Activated B cell treated with CpG ODN at 0.5 μM for 24 hours (primary cell): Measurements from ENCODE around the gene CUL7. TPM values are rescaled to one million over a fixed set of nuclear protein-coding genes. Genes with fewer than 3 reads are reported as not detected.

ENCODE experiments used
- ATAC-seq: fragments of 200-7000 bp; cut with Tn5 transposase; one replicate; pipeline ENCODE4 v1.10.0; 2021; ENCODE audit warnings: low read depth, mild to moderate bottlenecking, moderate library complexity
- CTCF ChIA-PET: fragments of 350-600 bp; sonication (Branson Sonifier 250); formaldehyde crosslinking; loops from one replicate; lab custom pipeline; 2021; ENCODE audit warnings: antibody characterized with exemption; lab: Charles Lee
- POLR2A ChIA-PET: fragments of 350-600 bp; sonication (Branson Sonifier 250); formaldehyde crosslinking; loops from one replicate; lab custom pipeline; 2021; ENCODE audit warnings: antibody characterized with exemption; lab: Charles Lee
- DNase-seq: peaks from one replicate; pipeline ENCODE4 v3.0.0; 2022
- H3K27ac Mint-ChIP-seq: one replicate; pipeline ENCODE4 v1.8.0; 2020; ENCODE audit warnings: mixed read lengths
- H3K27me3 Mint-ChIP-seq: one replicate; pipeline ENCODE4 v1.8.0; 2021; ENCODE audit warnings: mixed read lengths
- H3K36me3 Mint-ChIP-seq: one replicate; pipeline ENCODE4 v1.8.0; 2021; ENCODE audit warnings: low read depth, mixed read lengths
- H3K4me1 Mint-ChIP-seq: one replicate; pipeline ENCODE4 v1.8.0; 2021; ENCODE audit warnings: mixed read lengths
- H3K4me3 Mint-ChIP-seq: one replicate; pipeline ENCODE4 v1.8.0; 2020; ENCODE audit warnings: mild to moderate bottlenecking, mixed read lengths
- H3K9me3 Mint-ChIP-seq: one replicate; pipeline ENCODE4 v1.8.0; 2020; ENCODE audit warnings: mixed read lengths
- intact Hi-C: fragments of 100-400 bp; cut with micrococcal nuclease; formaldehyde crosslinking; loops from one replicate; pipeline ENCODE4 v1.15.1; 2024
- total RNA-seq: library from RNA; stranded (reverse); gene quantifications from 2 replicates; pipeline ENCODE4 v1.2.3, GENCODE V29; 2022
- TF ChIP-seq, protein P1 (sequence below): fragments of 200-600 bp; IDR thresholded peaks from one replicate; pipeline ENCODE4 v1.8.0; 2022; ENCODE audit warnings: antibody characterized with exemption, mild to moderate bottlenecking

The CUL7 gene
- total RNA-seq, 1 donor from 2014 or later, result 19.1 TPM

- ChIA-PET CTCF (no interaction called here), POLR2A (no interaction called here)
- Mint-ChIP-seq H3K4me1 (no peaks in the 10 kb centered on the region), H3K36me3 (peaks cover 72% of the 10 kb centered on the region), H3K27me3 (no peaks in the 10 kb centered on the region), H3K9me3 (no peaks in the 10 kb centered on the region), H3K27ac (no peak overlapping the region), H3K4me3 (no peak overlapping the region)
- ATAC-seq (no peak), DNase-seq (no peak)
- intact Hi-C loops, result no loop called here
- TF ChIP-seq, protein P1, sequence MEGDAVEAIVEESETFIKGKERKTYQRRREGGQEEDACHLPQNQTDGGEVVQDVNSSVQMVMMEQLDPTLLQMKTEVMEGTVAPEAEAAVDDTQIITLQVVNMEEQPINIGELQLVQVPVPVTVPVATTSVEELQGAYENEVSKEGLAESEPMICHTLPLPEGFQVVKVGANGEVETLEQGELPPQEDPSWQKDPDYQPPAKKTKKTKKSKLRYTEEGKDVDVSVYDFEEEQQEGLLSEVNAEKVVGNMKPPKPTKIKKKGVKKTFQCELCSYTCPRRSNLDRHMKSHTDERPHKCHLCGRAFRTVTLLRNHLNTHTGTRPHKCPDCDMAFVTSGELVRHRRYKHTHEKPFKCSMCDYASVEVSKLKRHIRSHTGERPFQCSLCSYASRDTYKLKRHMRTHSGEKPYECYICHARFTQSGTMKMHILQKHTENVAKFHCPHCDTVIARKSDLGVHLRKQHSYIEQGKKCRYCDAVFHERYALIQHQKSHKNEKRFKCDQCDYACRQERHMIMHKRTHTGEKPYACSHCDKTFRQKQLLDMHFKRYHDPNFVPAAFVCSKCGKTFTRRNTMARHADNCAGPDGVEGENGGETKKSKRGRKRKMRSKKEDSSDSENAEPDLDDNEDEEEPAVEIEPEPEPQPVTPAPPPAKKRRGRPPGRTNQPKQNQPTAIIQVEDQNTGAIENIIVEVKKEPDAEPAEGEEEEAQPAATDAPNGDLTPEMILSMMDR, result no peak
These were observed 14.9 kb downstream of the CUL7 start for GRCh38 chr6:43038727-43039126.

DNA sequence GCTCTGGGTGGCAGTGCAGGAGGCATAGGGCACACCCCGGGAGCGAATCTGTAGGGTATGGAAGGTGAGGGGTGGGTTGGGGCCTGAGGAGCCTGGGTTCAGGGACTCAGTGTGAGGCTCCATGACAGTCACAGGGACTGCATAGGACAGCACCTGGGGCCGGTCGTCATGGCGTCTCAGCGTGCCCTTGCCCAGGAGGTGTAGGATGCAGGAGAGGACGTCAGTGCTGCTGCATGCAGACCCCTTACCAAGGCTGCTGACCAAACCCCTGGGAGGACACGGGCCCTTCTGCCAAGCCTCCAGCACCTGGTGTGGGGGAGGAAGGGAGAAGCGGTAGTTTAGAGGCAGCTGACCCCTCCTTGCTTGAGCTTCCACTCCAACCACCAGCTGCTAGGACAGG is 15.9 kb downstream of the CUL7 start:
- intact Hi-C loops, result no loop called here
- ChIA-PET CTCF (no interaction called here), POLR2A (interaction anchor here (0.5 kb wide), 1 partner anchor 59 kb away, joined by 3 read pairs; the partner anchor contains the start of gene PEX6)
- Mint-ChIP-seq H3K27ac (no peak overlapping the region), H3K9me3 (no peaks in the 10 kb centered on the region), H3K36me3 (peaks cover 68% of the 10 kb centered on the region), H3K4me3 (no peak overlapping the region), H3K27me3 (no peaks in the 10 kb centered on the region), H3K4me1 (no peaks in the 10 kb centered on the region)
- DNase-seq (no peak), ATAC-seq (no peak)
- TF ChIP-seq, protein P1, result no peak

GRCh38 chr6:43037197-43037596 is 16.5 kb downstream of the CUL7 start:
- ATAC-seq (no peak), DNase-seq (no peak)
- Mint-ChIP-seq H3K36me3 (peaks cover 66% of the 10 kb centered on the region), H3K4me1 (no peaks in the 10 kb centered on the region), H3K4me3 (no peak overlapping the region), H3K27ac (no peak overlapping the region), H3K9me3 (no peaks in the 10 kb centered on the region), H3K27me3 (no peaks in the 10 kb centered on the region)
- intact Hi-C loops, result no loop called here
- POLR2A ChIA-PET, result no interaction called here
- CTCF ChIA-PET, result no interaction called here
- TF ChIP-seq, protein P1, result no peak

DNA sequence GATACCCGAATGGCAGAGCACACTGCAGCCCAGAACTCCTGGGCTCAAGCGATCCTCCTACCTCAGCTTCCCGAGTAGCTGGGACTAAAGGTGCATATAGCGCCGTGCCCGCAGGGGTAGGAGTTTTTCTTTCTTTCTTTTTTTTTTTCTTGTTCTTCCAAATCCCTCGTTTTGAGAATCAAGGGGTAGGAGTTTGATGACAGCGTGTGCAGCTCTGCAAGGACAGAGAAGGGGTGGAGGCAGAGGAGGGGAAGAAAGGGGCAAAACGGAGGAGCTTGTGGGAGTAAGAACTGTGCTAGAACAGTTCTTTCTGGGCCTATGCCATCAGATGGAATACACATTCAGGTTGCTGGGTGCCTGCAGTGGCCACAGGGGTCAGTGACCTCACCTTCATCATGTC is 16.9 kb downstream of the CUL7 start:
- intact Hi-C loops, result no loop called here
- DNase-seq (no peak), ATAC-seq (no peak)
- TF ChIP-seq, protein P1, result no peak
- no peak overlapping the region for H3K27ac Mint-ChIP-seq
- H3K4me1 Mint-ChIP-seq, result no peaks in the 10 kb centered on the region
- H3K4me3 Mint-ChIP-seq, result no peak overlapping the region
- no peaks in the 10 kb centered on the region for H3K9me3 Mint-ChIP-seq
- POLR2A ChIA-PET, result interaction anchor here (0.6 kb wide), 1 partner anchor 76 kb away, joined by 4 read pairs; no protein-coding TSS in a partner anchor
- H3K27me3 Mint-ChIP-seq, result no peaks in the 10 kb centered on the region
- peaks cover 69% of the 10 kb centered on the region for H3K36me3 Mint-ChIP-seq
- CTCF ChIA-PET, result no interaction called here

DNA sequence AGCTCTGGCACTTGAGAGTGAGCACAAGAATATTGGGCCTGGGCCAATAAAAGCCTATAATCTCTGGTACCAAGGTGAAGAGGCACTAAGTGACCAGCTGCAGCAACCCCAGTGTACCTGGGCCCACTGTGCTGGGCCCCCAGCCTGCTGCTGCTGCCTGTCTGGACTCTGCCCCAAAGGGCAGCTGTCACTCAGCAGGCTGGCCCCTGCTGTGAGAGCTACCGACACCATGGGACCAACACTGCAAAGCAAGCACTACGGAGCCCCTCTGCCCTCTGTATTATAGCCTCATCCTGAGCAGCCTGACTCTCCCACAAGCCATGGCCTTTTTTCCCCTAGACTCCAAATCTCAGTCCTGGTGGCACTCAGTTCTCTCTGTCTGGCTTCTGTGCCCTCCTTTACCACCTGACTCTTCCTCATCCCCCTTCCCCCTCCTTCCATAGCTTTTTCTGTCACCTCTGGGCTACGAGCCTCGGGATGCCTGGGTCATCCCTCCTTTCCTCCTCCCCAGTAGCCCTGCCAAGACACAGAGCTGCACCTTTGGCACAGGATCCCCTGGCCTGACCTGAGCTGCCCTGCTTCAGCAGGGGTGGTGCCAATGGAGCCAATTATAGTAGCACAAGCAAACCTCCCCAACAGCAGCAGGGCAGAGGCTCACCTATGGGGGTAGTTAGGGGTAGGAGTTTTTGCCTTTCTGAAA is 18.0 kb downstream of the CUL7 start:
- DNase-seq (no peak), ATAC-seq (no peak)
- POLR2A ChIA-PET, result interaction anchor here (0.6 kb wide), 1 partner anchor 75 kb away, joined by 4 read pairs; no protein-coding TSS in a partner anchor
- CTCF ChIA-PET, result no interaction called here
- Mint-ChIP-seq H3K4me3 (no peak overlapping the region), H3K36me3 (peaks cover 70% of the 10 kb centered on the region), H3K27ac (no peak overlapping the region), H3K4me1 (no peaks in the 10 kb centered on the region), H3K9me3 (no peaks in the 10 kb centered on the region), H3K27me3 (no peaks in the 10 kb centered on the region)
- TF ChIP-seq, protein P1, result no peak
- intact Hi-C loops, result no loop called here
